GM12874 (cell line): ENCODE results near the gene NUDT9.
A peak's percentile ranks its signal among the peaks of the same experiment; 100 is the strongest.

Experiments used
- TF ChIP-seq, protein P1 (sequence below): IDR thresholded peaks from 2 replicates; pipeline ENCODE4 v1.5.1; 2011; ENCODE audit warnings: low read depth, mild to moderate bottlenecking, control low read depth, low read length, moderate library complexity; ENCODE audit not compliant: insufficient read depth

Gene NUDT9

DNA sequence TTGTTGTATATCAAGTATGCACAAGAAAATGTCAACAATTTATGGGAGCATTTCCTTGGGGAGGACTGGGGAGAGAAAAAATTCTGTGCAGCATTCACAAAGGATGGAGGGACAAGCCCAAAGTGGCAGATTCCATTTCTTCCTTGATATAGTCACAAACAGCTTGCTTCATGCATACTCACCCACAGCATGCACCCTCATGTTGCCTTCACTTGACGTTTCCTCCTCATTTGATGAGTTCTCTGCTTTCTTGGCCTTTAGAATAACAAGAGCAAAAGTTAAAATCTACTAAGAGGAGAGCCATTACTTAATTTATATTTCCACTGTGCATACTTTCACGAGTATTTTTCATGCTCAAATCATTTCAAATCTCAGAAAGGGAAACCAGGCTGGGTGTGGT lies 69.1 kb downstream of the NUDT9 start:
- TF ChIP-seq, protein P1, sequence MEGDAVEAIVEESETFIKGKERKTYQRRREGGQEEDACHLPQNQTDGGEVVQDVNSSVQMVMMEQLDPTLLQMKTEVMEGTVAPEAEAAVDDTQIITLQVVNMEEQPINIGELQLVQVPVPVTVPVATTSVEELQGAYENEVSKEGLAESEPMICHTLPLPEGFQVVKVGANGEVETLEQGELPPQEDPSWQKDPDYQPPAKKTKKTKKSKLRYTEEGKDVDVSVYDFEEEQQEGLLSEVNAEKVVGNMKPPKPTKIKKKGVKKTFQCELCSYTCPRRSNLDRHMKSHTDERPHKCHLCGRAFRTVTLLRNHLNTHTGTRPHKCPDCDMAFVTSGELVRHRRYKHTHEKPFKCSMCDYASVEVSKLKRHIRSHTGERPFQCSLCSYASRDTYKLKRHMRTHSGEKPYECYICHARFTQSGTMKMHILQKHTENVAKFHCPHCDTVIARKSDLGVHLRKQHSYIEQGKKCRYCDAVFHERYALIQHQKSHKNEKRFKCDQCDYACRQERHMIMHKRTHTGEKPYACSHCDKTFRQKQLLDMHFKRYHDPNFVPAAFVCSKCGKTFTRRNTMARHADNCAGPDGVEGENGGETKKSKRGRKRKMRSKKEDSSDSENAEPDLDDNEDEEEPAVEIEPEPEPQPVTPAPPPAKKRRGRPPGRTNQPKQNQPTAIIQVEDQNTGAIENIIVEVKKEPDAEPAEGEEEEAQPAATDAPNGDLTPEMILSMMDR = no peak

DNA sequence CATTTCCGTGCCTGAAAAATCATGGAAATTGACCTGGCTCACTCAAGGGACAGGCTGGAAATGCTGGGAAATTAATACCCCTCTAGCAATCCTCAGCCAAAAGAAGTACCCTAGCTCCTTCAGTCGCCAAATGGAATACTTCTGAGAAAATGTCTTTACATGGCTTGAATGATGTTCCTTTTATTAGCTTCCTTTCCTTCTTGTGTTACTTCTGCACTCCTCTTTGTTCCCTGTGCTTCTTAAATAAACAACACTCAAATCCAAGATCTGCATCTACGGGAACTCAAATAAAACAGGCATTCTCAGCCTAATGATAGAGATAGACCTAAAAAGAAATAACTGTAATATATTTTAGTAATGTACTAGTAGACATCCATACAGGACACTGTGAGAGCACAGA lies 70.7 kb downstream of the NUDT9 start:
- TF ChIP-seq, protein P1 = no peak

DNA sequence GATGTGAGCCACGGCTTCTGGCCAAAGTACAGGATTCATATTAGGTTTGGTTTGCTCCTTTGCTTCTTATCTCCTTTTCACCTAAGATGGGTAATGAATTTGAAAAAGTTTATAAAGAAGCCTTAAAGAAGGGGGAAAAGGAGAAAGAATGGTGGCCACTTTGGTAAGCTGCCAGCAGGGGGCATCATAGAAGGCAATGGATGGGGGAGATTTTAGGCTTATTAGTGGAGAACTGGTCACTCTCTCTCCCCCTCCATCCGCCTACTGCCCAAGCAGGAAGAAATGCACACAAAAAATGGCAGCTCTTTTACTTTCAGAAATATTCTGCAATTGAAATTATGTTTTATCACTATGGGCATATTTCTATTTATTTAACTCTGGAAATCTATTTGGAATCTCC lies 74.8 kb downstream of the NUDT9 start:
- TF ChIP-seq, protein P1 = peak; percentile 56

DNA sequence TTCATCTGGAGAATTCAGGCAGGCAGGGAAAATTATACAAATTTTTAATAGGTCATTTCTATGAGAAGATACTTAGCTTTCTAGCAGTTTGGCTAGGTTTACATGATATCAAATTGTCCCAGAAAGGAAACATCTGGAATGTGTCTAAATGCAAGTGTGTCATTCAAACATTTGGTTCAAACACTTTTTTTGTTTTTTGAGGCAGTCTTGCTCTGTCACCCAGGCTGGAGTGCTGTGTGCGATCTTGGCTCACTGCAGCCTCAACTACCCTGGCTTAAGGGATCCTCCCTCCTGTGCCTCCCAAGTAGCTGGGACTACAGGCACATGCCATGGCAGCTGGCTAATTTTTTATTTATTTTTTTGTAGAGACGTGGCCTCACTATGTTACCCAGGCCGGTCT lies 75.2 kb downstream of the NUDT9 start:
- TF ChIP-seq, protein P1 = no peak

DNA sequence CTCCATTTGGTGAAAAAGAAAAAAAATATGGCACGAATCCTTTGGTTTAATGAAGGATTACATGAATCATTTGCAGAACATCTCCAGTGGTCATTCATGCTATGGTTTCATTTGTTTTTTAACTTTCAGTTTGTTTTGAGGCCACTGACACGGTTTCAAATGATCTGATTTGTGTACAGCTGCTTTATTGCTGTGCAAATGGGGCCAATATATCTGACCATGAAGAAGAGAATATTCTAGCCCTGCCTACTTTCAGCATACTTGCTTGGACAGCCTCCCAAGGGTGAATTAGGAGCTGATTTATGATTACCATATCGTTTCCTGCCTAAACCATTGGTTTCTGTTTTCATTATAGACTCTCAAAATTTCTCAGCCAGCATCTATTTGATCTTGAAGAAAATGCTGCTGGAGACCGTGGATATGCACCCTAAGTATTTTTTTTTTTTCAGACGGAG lies 76.1 kb downstream of the NUDT9 start:
- TF ChIP-seq, protein P1 = no peak

DNA sequence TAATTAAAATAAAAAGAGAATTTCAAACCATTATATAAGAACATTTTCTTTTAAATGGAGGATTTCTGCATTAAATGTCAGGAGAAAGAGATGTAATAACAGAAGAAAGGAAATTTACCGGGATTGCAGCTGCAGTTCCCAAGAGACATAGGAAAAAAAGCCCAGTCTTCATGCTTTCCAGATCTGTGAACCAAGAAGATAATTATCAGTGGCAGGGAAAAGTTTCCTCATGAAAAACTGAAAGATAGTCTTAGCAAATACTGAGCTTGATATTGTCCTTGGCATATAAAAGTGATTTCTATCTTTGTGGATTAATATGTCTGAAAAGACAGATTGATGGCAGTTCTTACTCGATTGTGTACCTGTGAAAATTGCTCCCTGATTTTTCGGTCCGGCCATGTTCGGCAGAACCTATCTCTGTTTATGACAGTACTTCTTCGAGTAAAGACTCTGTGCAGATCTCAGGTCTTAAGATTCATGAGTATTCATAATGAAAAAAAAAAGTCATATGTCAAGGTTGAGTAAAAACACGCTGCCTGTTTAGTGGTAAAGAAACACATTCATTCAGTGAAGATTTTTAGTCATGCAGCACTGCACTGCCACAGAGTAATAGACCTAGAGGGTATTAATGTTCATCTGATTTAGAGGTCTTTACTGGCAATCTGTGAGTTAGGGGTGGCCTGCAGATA lies 77.2 kb downstream of the NUDT9 start:
- TF ChIP-seq, protein P1 = no peak

DNA sequence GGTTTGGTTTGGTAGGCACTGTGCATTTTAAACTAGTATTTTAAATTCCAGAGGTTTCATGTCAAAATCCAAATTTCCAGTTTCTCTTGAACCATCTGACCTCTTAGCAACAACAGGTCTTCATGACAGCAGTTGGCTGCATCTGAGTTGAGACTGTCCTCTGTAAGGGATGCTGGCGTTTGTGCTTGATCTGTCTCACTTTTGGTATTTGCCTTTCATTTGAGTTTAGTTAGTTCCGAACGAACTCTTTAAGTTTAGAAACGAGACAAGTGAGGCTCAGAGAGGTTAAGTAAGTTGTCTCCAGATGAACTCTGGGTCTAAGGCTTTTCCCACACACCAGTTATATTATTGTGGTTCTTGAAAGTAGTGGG lies 77.7 kb downstream of the NUDT9 start:
- TF ChIP-seq, protein P1 = no peak
